Astrocyte (in vitro differentiated cells and primary cell): ENCODE measurements around the gene MYL7. TPM values are rescaled to one million over a fixed set of nuclear protein-coding genes. Genes with fewer than 3 reads are reported as not detected.

Source experiments
- DNase-seq: peaks from one replicate; pipeline ENCODE4 v3.0.0-alpha.2; 2010; ENCODE audit warnings: low read depth
- FAIRE-seq: peaks from 2 replicates; lab custom pipeline; 2011; peaks lifted over from hg19 to GRCh38; lab: Jason Lieb, UNC
- H2AFZ ChIP-seq: 2 replicates; pipeline ENCODE4 v1.6.0; 2012; ENCODE audit warnings: low read depth, low read length, inconsistent platforms
- H3K27ac ChIP-seq: 2 replicates; pipeline ENCODE4 v1.5.1; 2011; ENCODE audit warnings: low read depth, low read length, inconsistent platforms
- H3K27me3 ChIP-seq: 2 replicates; pipeline ENCODE4 v1.6.0; 2011; ENCODE audit warnings: low read length, inconsistent platforms; ENCODE audit not compliant: insufficient read depth
- H3K36me3 ChIP-seq: 2 replicates; pipeline ENCODE4 v1.5.1; 2011; ENCODE audit warnings: low read length, inconsistent platforms; ENCODE audit not compliant: insufficient read depth
- H3K4me1 ChIP-seq: 2 replicates; pipeline ENCODE4 v1.5.1; 2011; ENCODE audit warnings: low read length, inconsistent platforms; ENCODE audit not compliant: insufficient read depth
- H3K4me2 ChIP-seq: 2 replicates; pipeline ENCODE4 v1.6.0; 2012; ENCODE audit warnings: low read length, inconsistent platforms
- H3K4me3 ChIP-seq: 2 replicates; pipeline ENCODE4 v1.5.1; 2011; ENCODE audit warnings: low read depth, mild to moderate bottlenecking, low read length, inconsistent platforms; ENCODE audit not compliant: insufficient read depth
- H3K79me2 ChIP-seq: 2 replicates; pipeline ENCODE4 v1.6.0; 2012; ENCODE audit warnings: mild to moderate bottlenecking, low read length, inconsistent platforms; ENCODE audit not compliant: insufficient read depth
- H3K9ac ChIP-seq: 2 replicates; pipeline ENCODE4 v1.6.0; 2012; ENCODE audit warnings: mild to moderate bottlenecking, low read length, inconsistent platforms
- H3K9me3 ChIP-seq: 2 replicates; pipeline ENCODE4 v1.5.1; 2012; ENCODE audit warnings: low read depth, mild to moderate bottlenecking, low read length, inconsistent platforms; ENCODE audit not compliant: insufficient read depth
- H4K20me1 ChIP-seq: 2 replicates; pipeline ENCODE4 v1.6.0; 2012; ENCODE audit warnings: low read length, inconsistent platforms; ENCODE audit not compliant: insufficient read depth
- H3K27ac Mint-ChIP-seq: one replicate; pipeline ENCODE4 v1.8.0; 2021; ENCODE audit warnings: mild to moderate bottlenecking, mixed read lengths; ENCODE audit not compliant: unreplicated experiment
- H3K27me3 Mint-ChIP-seq: one replicate; pipeline ENCODE4 v1.8.0; 2021; ENCODE audit warnings: low read depth, mixed read lengths; ENCODE audit not compliant: unreplicated experiment
- H3K36me3 Mint-ChIP-seq: one replicate; pipeline ENCODE4 v1.8.0; 2021; ENCODE audit warnings: low read depth, mixed read lengths; ENCODE audit not compliant: unreplicated experiment
- H3K4me1 Mint-ChIP-seq: one replicate; pipeline ENCODE4 v1.8.0; 2021; ENCODE audit warnings: low read depth, mixed read lengths; ENCODE audit not compliant: unreplicated experiment
- H3K4me3 Mint-ChIP-seq: one replicate; pipeline ENCODE4 v1.8.0; 2021; ENCODE audit warnings: mild to moderate bottlenecking, moderate library complexity, mixed read lengths; ENCODE audit not compliant: unreplicated experiment
- H3K9me3 Mint-ChIP-seq: one replicate; pipeline ENCODE4 v1.8.0; 2021; ENCODE audit warnings: mild to moderate bottlenecking, mixed read lengths; ENCODE audit not compliant: unreplicated experiment
- EZH2 ChIP-seq: IDR thresholded peaks from 2 replicates; pipeline ENCODE4 v1.6.1; 2012; ENCODE audit warnings: mild to moderate bottlenecking, low read length, inconsistent platforms; ENCODE audit not compliant: insufficient read depth
- total RNA-seq: library from RNA; stranded (reverse); gene quantifications from 2 replicates; pipeline ENCODE4 v1.2.1, GENCODE V29; 2021
- TF ChIP-seq, protein P1 (sequence below): IDR thresholded peaks from 2 replicates; pipeline ENCODE4 v1.5.1; 2011; ENCODE audit warnings: low read depth, mild to moderate bottlenecking, inconsistent platforms, low read length, moderate library complexity; ENCODE audit not compliant: insufficient read depth

MYL7 gene
- total RNA-seq, 1 donor from 2014 or later = 60.0 TPM

DNA sequence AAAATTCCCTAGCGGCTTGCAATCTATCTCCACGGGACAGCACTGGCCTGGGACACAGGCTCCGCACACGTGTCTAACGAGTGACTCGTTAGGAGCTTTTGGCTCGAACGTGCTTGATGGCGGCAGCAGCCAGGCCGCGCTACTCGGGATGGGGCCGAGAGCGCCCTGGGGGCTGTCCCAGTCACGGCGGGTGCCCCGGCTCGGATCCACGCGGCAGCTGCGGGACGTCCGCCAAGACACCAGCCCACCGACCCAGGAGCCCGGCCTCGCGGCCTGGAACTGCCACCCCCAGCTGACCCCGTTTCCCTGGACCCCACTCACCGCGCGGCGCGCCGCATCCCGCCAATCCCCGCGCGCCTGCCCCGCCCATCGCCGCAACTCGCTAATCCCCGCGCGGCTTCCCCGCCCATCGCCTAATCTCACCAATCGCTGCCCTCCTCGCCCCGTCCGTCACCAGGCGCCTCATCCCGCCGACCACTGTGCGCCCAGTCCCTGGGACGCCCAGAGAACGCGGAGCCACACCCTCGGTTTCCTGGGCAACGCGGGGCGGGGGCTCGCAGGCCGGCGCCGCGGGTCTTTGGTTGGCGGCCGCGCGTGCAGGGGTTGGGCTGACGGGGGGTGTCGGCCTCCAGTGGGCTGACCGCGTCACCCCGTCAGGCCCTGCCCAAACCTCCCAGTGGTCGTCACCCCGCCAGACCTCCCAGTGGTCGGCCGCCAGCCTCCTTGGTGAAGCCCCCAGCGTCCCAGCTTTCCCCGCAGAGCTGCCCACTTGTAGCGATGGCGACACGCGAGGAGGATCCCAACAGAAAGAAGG is 17.7 kb downstream of the MYL7 start, which contains the start of gene POLD2:
Gene POLD2 (minus strand): TSS at position 359 of the 814 bp plus-strand sequence. CDS start 1,495 bp downstream, outside the sequence.
- FAIRE-seq = no peak
- H3K27ac ChIP-seq = peak within 1 kb of the TSS; percentile 72

DNA sequence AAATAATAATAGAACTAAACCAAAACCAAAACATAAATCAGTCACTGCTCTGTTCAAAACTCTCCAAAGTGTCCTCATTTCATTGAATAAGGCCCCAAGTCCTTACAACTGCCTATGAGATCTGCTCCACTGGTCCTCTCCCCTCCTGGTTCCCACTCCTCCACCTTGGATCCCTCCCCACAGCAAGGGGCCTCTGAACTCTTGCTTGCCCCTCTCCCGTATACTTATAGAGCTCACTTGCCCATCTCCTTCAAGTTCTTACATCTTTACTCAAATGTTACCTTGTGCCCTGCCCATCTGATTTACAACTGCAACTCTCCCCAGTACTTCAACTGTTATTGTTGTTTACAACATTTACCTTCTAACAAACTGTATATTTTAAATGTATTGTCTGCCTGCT is 18.6 kb downstream of the MYL7 start:
- Mint-ChIP-seq H3K27me3 (peaks cover 2% of the 10 kb centered on the region), H3K27ac (peak overlapping the region; percentile 48)
- H3K9me3 ChIP-seq = no peaks in the 10 kb centered on the region

More for the DNA sequence above, 17.7 kb downstream of the MYL7 start, which contains the start of gene POLD2:
- Mint-ChIP-seq H3K27me3 (peaks cover 3% of the 10 kb centered on the region), H3K27ac (peak within 1 kb of the TSS; percentile 89), H3K36me3 (peaks cover 14% of the 10 kb centered on the region), H3K9me3 (peaks cover 18% of the 10 kb centered on the region), H3K4me1 (peaks cover 8% of the 10 kb centered on the region), H3K4me3 (peak within 1 kb of the TSS; percentile 84)
- H3K27me3 ChIP-seq = no peaks in the 10 kb centered on the region
- H3K4me3 ChIP-seq = peak within 1 kb of the TSS; percentile 62
- peaks cover 8% of the 10 kb centered on the region for H4K20me1 ChIP-seq
- peak; percentile 90 for DNase-seq
- peak within 1 kb of the TSS; percentile 81 for H3K9ac ChIP-seq
- H3K79me2 ChIP-seq = peaks cover 35% of the 10 kb centered on the region
- H3K9me3 ChIP-seq = no peaks in the 10 kb centered on the region
- TF ChIP-seq, protein P1, sequence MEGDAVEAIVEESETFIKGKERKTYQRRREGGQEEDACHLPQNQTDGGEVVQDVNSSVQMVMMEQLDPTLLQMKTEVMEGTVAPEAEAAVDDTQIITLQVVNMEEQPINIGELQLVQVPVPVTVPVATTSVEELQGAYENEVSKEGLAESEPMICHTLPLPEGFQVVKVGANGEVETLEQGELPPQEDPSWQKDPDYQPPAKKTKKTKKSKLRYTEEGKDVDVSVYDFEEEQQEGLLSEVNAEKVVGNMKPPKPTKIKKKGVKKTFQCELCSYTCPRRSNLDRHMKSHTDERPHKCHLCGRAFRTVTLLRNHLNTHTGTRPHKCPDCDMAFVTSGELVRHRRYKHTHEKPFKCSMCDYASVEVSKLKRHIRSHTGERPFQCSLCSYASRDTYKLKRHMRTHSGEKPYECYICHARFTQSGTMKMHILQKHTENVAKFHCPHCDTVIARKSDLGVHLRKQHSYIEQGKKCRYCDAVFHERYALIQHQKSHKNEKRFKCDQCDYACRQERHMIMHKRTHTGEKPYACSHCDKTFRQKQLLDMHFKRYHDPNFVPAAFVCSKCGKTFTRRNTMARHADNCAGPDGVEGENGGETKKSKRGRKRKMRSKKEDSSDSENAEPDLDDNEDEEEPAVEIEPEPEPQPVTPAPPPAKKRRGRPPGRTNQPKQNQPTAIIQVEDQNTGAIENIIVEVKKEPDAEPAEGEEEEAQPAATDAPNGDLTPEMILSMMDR = no peak
- TF ChIP-seq EZH2 = no peak
- H3K4me1 ChIP-seq = peaks cover 12% of the 10 kb centered on the region
- peak within 1 kb of the TSS; percentile 93 for H3K4me2 ChIP-seq
- peak within 1 kb of the TSS; percentile 89 for H2AFZ ChIP-seq
- H3K36me3 ChIP-seq = peaks cover 14% of the 10 kb centered on the region

More for the DNA sequence above, 18.6 kb downstream of the MYL7 start:
- no peak for FAIRE-seq
- H2AFZ ChIP-seq = no peak overlapping the region
- peak overlapping the region; percentile 76 for H3K9ac ChIP-seq
- peaks cover 12% of the 10 kb centered on the region for H3K4me1 ChIP-seq
- H3K4me1 Mint-ChIP-seq = peaks cover 8% of the 10 kb centered on the region
- H3K9me3 Mint-ChIP-seq = peaks cover 12% of the 10 kb centered on the region
- peak overlapping the region; percentile 93 for H3K4me2 ChIP-seq
- H3K4me3 Mint-ChIP-seq = peak overlapping the region; percentile 84
- no peak for TF ChIP-seq EZH2
- TF ChIP-seq, protein P1 = no peak
- peaks cover 14% of the 10 kb centered on the region for H3K36me3 ChIP-seq
- H3K27ac ChIP-seq = peak overlapping the region; percentile 72
- H3K36me3 Mint-ChIP-seq = peaks cover 19% of the 10 kb centered on the region
- H3K79me2 ChIP-seq = peaks cover 35% of the 10 kb centered on the region
- peaks cover 8% of the 10 kb centered on the region for H4K20me1 ChIP-seq
- H3K27me3 ChIP-seq = no peaks in the 10 kb centered on the region
- peak overlapping the region; percentile 62 for H3K4me3 ChIP-seq
- DNase-seq = no peak
